Small intestine (tissue), 7 donors: ENCODE measurements around the gene GALNT17. TPM values are rescaled to one million over a fixed set of nuclear protein-coding genes. Genes with fewer than 3 reads are reported as not detected.

ENCODE experiments used
- DNase-seq, 2 donors: peaks; one replicate each; pipeline versions ENCODE4 v3.0.0 to v3.0.0-alpha.2; 2013
- FAIRE-seq: peaks from 2 replicates; lab custom pipeline; 2012; peaks lifted over from hg19 to GRCh38; lab: Jason Lieb, UNC
- H3K27ac ChIP-seq, 3 donors: one replicate each; pipeline ENCODE4 v1.5.1; 2013; ENCODE audit warnings: low read length in 2 of 3, mild to moderate bottlenecking in 2 of 3, control low read depth in 1 of 3, inconsistent platforms in 1 of 3, low read depth in 1 of 3, moderate library complexity in 1 of 3
- H3K27me3 ChIP-seq, 3 donors: one replicate each; pipeline ENCODE4 v1.6.1; 2013; ENCODE audit warnings: low read length in 3 of 3, inconsistent platforms in 1 of 3; ENCODE audit not compliant: control insufficient read depth in 3 of 3, insufficient read depth in 3 of 3
- H3K36me3 ChIP-seq, 3 donors: one replicate each; pipeline ENCODE4 v1.6.1; 2013; ENCODE audit warnings: low read length in 3 of 3, inconsistent platforms in 1 of 3, low read depth in 1 of 3, mild to moderate bottlenecking in 1 of 3, moderate library complexity in 1 of 3; ENCODE audit not compliant: control insufficient read depth in 3 of 3, insufficient read depth in 2 of 3
- H3K4me1 ChIP-seq, 3 donors: one replicate each; pipeline ENCODE4 v1.6.1; 2013; ENCODE audit warnings: low read length in 2 of 3, inconsistent platforms in 1 of 3, low read depth in 1 of 3, mild to moderate bottlenecking in 1 of 3, moderate library complexity in 1 of 3; ENCODE audit not compliant: control insufficient read depth in 3 of 3, insufficient read depth in 2 of 3
- H3K4me3 ChIP-seq, 3 donors: one replicate each; pipeline ENCODE4 v1.5.1; 2013; ENCODE audit warnings: low read length in 3 of 3, control low read depth in 1 of 3, inconsistent platforms in 1 of 3, low read depth in 1 of 3, mild to moderate bottlenecking in 1 of 3, moderate library complexity in 1 of 3
- H3K9me3 ChIP-seq, 2 donors: one replicate each; pipeline ENCODE4 v1.6.1; 2013; ENCODE audit warnings: low read depth in 1 of 2, low read length in 1 of 2; ENCODE audit not compliant: control insufficient read depth in 2 of 2, insufficient read depth in 1 of 2
- WGBS, 3 donors: extraction: QIAGEN DNeasy Blood & Tissue Kit; methylation state at CpG; one replicate each; pipeline ENCODE4 v1.1.7; 2013; 5-methylcytosine and 5-hydroxymethylcytosine counted together
- polyA plus RNA-seq, 4 donors: library from polyadenylated mRNA; stranded (reverse) in 3 of 4; unstranded in 1 of 4; fragments of 200-250 nt in 3 of 4; fragments of 120-200 nt in 1 of 4; gene quantifications; one replicate each; pipeline versions ENCODE4 v1.2.1 to v1.2.3, GENCODE V29; 2013
- donor health status: healthy with polysubstance abuse.
- donor health status: control.
- donor health status: control.
- donor health status: Bipolar disorder and iron deficiency.
- donor health status: healthy.

The GALNT17 gene
- polyA plus RNA-seq, 4 donors, result 0.34 to 2.9 (median 0.54) TPM; not detected in 1

GRCh38 chr7:71144963-71145362 is 13.0 kb downstream of the GALNT17 start:
- no peaks in the 10 kb centered on the region for H3K9me3 ChIP-seq
- 61 to 75% (median 70%) methylated on average over 6 of the region's 6 CpGs for WGBS, 3 donors
- no peak for FAIRE-seq

DNA sequence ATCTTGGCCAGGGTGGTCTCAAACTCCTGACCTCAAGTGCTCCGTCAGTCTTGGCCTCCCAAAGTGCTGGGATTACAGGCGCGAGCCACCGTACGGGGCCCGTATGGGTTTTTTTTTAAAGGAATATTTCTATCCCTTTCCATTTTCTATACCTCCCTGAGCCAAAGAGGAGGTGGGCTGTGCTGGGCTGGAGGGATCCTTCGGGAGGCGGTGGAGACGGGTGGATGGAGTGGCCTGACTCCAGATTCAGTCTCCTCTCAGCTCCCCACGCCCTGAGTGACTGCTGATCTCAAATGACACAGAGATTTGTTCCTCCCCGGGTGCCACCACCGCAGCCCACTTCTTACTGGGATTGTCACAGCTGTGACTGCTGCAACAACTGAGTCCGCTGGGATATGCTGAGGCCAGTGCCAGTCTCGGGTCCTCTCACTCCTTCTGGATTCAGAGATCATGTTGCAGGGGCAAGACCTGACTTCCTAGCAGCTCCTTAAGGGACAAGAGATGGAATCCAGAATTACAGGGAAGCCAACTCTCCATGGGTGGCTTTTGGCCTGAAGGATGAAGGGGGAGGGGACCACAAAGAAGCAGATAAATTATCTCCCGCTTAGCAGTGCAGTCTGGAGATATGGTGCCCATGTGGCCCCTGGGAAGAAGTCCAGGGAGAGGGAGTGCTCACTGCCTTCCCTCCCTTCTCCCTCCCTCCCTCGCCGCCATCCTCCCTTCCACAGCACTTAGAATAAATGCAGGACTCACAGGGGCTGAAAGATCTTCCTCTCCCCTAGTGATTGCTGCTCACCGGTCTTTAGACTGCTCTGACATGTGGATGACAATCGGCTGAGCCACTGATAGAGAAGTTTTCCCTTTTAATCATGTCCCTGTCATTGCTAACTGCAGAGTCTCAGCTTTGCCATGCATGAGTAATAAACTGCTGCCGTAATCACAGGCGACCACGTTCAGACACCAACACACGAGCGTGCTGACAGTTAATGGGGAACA is 14.3 kb downstream of the GALNT17 start:
- FAIRE-seq (no peak), DNase-seq (no peak)
- Histone ChIP-seq H3K27ac (no peak overlapping the region), H3K4me1 (no peaks in the 10 kb centered on the region), H3K9me3 (peaks cover 0 to 2% of the 10 kb centered on the region in 2 donors), H3K36me3 (no peaks in the 10 kb centered on the region), H3K4me3 (no peak overlapping the region), H3K27me3 (no peaks in the 10 kb centered on the region)
- WGBS, 3 donors, result 64 to 72% (median 67%) methylated on average over 24 of the region's 24 CpGs

More at GRCh38 chr7:71144963-71145362, 13.0 kb downstream of the GALNT17 start:
- Histone ChIP-seq H3K4me1 (no peaks in the 10 kb centered on the region), H3K27me3 (no peaks in the 10 kb centered on the region), H3K36me3 (no peaks in the 10 kb centered on the region), H3K4me3 (no peak overlapping the region), H3K27ac (no peak overlapping the region)
- no peak for DNase-seq

- Histone ChIP-seq H3K27me3 (no peaks in the 10 kb centered on the region), H3K9me3 (peaks cover 0 to 2% of the 10 kb centered on the region in 2 donors), H3K36me3 (no peaks in the 10 kb centered on the region), H3K4me1 (no peaks in the 10 kb centered on the region), H3K4me3 (no peak overlapping the region), H3K27ac (no peak overlapping the region)
- FAIRE-seq, result no peak
- no peak for DNase-seq
Observed at GRCh38 chr7:71148098-71148497, 16.2 kb downstream of the GALNT17 start.

DNA sequence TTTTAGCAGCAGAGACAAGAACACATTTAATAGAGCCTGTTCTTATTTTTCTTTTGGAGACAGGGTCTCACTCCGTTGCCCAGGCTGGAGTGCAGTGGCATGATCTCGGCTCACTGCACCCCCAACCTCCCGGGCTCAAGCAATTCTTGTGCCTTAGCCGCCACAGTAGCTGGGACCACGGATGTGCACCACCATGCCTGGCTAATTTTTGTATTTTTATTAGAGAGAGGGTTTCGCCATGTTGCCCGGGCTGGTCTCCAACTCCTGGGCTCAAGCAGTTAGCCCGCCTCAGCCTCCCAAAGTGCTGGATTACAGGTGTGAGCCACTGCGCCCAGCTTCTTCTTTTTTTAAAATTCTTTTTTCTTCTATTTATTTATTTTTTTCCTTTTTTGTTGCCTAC is 23.3 kb downstream of the GALNT17 start:
- DNase-seq, result no peak
- Histone ChIP-seq H3K9me3 (peaks cover 0 to under 1% of the 10 kb centered on the region in 2 donors), H3K36me3 (no peaks in the 10 kb centered on the region), H3K27me3 (no peaks in the 10 kb centered on the region), H3K4me3 (no peak overlapping the region), H3K27ac (no peak overlapping the region), H3K4me1 (no peaks in the 10 kb centered on the region)
- no peak for FAIRE-seq
- 85 to 91% (median 88%) methylated on average over 9 of the region's 9 CpGs for WGBS, 3 donors

- Histone ChIP-seq H3K4me1 (no peaks in the 10 kb centered on the region), H3K36me3 (no peaks in the 10 kb centered on the region), H3K27ac (no peak overlapping the region), H3K27me3 (no peaks in the 10 kb centered on the region), H3K4me3 (no peak overlapping the region), H3K9me3 (no peaks in the 10 kb centered on the region)
- DNase-seq (no peak), FAIRE-seq (no peak)
- WGBS, 3 donors, result 68 to 86% (median 72%) methylated on average over 3 of the region's 3 CpGs
Observed at GRCh38 chr7:71157757-71158156, 25.8 kb downstream of the GALNT17 start.

DNA sequence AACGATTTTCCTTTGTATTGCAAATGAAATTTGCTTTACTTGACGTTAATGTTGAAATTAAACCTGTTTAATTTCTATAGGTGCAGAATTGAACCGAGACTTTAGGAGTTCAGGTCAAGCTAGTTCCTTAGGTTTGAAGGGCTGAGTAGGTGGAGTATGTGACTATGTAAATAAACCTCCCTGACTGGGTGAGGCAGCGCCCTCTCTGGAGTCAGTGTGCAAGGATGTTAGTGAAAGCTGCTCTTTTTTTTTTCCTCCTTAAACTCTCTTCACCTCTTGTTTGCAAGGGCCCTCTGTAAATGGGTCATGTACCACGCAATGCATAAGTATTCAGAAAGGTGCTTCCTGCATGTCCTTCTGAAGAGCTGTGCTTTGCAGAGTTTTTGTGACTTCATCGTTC is 33.8 kb downstream of the GALNT17 start:
- Histone ChIP-seq H3K9me3 (no peaks in the 10 kb centered on the region), H3K36me3 (no peaks in the 10 kb centered on the region), H3K4me3 (no peak overlapping the region), H3K4me1 (no peaks in the 10 kb centered on the region), H3K27ac (no peak overlapping the region), H3K27me3 (no peaks in the 10 kb centered on the region)
- FAIRE-seq, result no peak
- no peak for DNase-seq
- 76 to 81% (median 81%) methylated on average over 6 of the region's 6 CpGs for WGBS, 3 donors

GRCh38 chr7:71171476-71171875 is 39.5 kb downstream of the GALNT17 start:
- Histone ChIP-seq H3K27ac (no peak overlapping the region), H3K36me3 (no peaks in the 10 kb centered on the region), H3K4me1 (no peaks in the 10 kb centered on the region), H3K27me3 (no peaks in the 10 kb centered on the region), H3K4me3 (no peak overlapping the region), H3K9me3 (no peaks in the 10 kb centered on the region)
- whole genome bisulfite sequencing, 3 donors, result 73 to 86% (median 76%) methylated on average over 4 of the region's 4 CpGs
- FAIRE-seq (no peak), DNase-seq (no peak)

DNA sequence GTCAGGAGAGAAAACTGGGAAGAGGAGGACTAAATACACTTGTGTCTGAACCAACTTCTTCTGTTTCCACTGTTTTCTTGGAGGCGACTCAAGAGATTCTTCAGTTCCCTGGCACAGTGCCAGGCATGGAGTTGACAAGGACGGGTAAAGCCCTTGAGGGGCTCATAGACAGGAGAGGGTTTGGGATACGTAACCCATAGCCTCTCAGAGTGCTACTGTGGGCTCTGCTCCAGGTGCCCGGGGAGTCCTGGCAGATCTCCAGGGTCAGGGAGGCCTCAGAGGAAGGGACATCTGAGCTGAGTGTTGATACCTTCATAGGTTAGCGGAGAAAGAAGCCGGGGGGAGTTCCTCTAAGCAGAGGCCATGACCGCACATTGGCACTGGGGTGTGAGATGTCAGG is 42.0 kb downstream of the GALNT17 start:
- Histone ChIP-seq H3K4me1 (no peaks in the 10 kb centered on the region), H3K9me3 (peaks cover 0 to under 1% of the 10 kb centered on the region in 2 donors), H3K27ac (no peak overlapping the region), H3K27me3 (no peaks in the 10 kb centered on the region), H3K4me3 (no peak overlapping the region), H3K36me3 (no peaks in the 10 kb centered on the region)
- WGBS, 3 donors, result 80 to 97% (median 88%) methylated on average over 7 of the region's 7 CpGs
- peak in 1 of 2 donors; percentile 0 for DNase-seq
- FAIRE-seq, result no peak
